ENCODE results near the gene POU5F1. TPM values are rescaled to one million over a fixed set of nuclear protein-coding genes. Genes with fewer than 3 reads are reported as not detected.

Gene POU5F1
- polyA plus RNA-seq, 1 of the 3 experiments (the other 2 are of a cell fraction): not detected

GRCh38 chr6:31158863-31159855, 11.3 kb downstream of the POU5F1 start:
- POLR2A ChIA-PET: no interaction called here
- Histone ChIP-seq H3K4me2 (peak overlapping the region; percentile 91), H3K79me2 (ENCODE audit: insufficient read depth) (peaks cover 9% of the 10 kb centered on the region), H3K27ac (ENCODE audit: low read depth in 2 of 2, low read length in 1 of 2) (no peak overlapping the region), H3K9me3 (no peaks in the 10 kb centered on the region), H3K4me1 (ENCODE audit: control insufficient read depth in 1 of 2, insufficient read depth in 2 of 2, low read depth in 1 of 2, low read length in 1 of 2) (peaks cover 0 to 18% of the 10 kb centered on the region in 2 experiments; a peak in 1 of 4 replicates), H2AFZ (ENCODE audit: low read depth) (peak overlapping the region; percentile 88), H4K20me1 (ENCODE audit: insufficient read depth) (no peaks in the 10 kb centered on the region), H3F3A (replicated peaks; ENCODE audit: insufficient read depth) (no peaks in the 10 kb centered on the region), H3K9me2 (no peaks in the 10 kb centered on the region), H3K9ac (peak overlapping the region; percentile 68; the same call in 1 of the 2 replicates), H3K4me3 (ENCODE audit: low read depth in 2 of 2, low read length in 1 of 2) (peak overlapping the region; percentile 83 to 93), H3K36me3 (replicated peaks in 1 of 2; ENCODE audit: control insufficient read depth in 1 of 2, insufficient read depth in 2 of 2, low read length in 1 of 2) (peaks cover 0 to 2% of the 10 kb centered on the region in 2 experiments), H3K27me3 (ENCODE audit: insufficient read depth) (no peaks in the 10 kb centered on the region)
- TF ChIP-seq RCOR1 (IDR thresholded peaks at IDR 0.05; ENCODE audit: low read length): no peak
- CTCF ChIA-PET: interaction anchor here (0.9 to 2.5 kb wide), 5 partner anchors 21 to 208 kb away, joined by 3 to 10 read pairs (median 5); partner anchors contain the start of gene PSORS1C2
- DNase-seq: peak; percentile 51
- WGBS (ENCODE audit: low lambda C conversion rate): 15% methylated on average over 18 of the region's 35 CpGs

- peaks cover 0 to 2% of the 10 kb centered on the region in 2 experiments for H3K36me3 ChIP-seq (replicated peaks in 1 of 2; ENCODE audit: control insufficient read depth in 1 of 2, insufficient read depth in 2 of 2, low read length in 1 of 2)
- 2% methylated on average over 33 of the region's 65 CpGs for WGBS (ENCODE audit: low lambda C conversion rate)
- POLR2A ChIA-PET: no interaction called here
- CTCF ChIA-PET: interaction anchor here (0.9 to 2.0 kb wide), 4 partner anchors 20 to 71 kb away, joined by 3 to 6 read pairs (median 4); partner anchors contain the start of gene PSORS1C2
- peak within 1 kb of the TSS; percentile 83 to 93 for H3K4me3 ChIP-seq (ENCODE audit: low read depth in 2 of 2, low read length in 1 of 2)
- DNase-seq: peak; percentile 99
- H3K4me2 ChIP-seq: peak within 1 kb of the TSS; percentile 91
- peaks cover 9% of the 10 kb centered on the region for H3K79me2 ChIP-seq (ENCODE audit: insufficient read depth)
- no peaks in the 10 kb centered on the region for H3F3A ChIP-seq (replicated peaks; ENCODE audit: insufficient read depth)
- peak within 1 kb of the TSS; percentile 90 for H2AFZ ChIP-seq (ENCODE audit: low read depth)
- peaks cover 0 to 18% of the 10 kb centered on the region in 2 experiments; a peak in 1 of 4 replicates for H3K4me1 ChIP-seq (ENCODE audit: control insufficient read depth in 1 of 2, insufficient read depth in 2 of 2, low read depth in 1 of 2, low read length in 1 of 2)
- H4K20me1 ChIP-seq (ENCODE audit: insufficient read depth): no peaks in the 10 kb centered on the region
- no peaks in the 10 kb centered on the region for H3K9me2 ChIP-seq
- H3K9me3 ChIP-seq: no peaks in the 10 kb centered on the region
- H3K27me3 ChIP-seq (ENCODE audit: insufficient read depth): no peaks in the 10 kb centered on the region
- H3K27ac ChIP-seq (ENCODE audit: low read depth in 2 of 2, low read length in 1 of 2): peak within 1 kb of the TSS; percentile 28 to 44; a peak in 2 of 4 replicates
- peak within 1 kb of the TSS; percentile 72 for H3K9ac ChIP-seq
- TF ChIP-seq USF2 (IDR thresholded peaks at IDR 0.05; ENCODE audit: borderline replicate concordance, low read depth, low read length): no peak
- TF ChIP-seq TEAD4 (IDR thresholded peaks at IDR 0.05; ENCODE audit: borderline replicate concordance, insufficient read depth): peak; percentile 23; the same call in 1 of the 2 replicates
- TF ChIP-seq SMC3 (IDR thresholded peaks at IDR 0.05; ENCODE audit: low read depth, low read length): no peak
- no peak for TF ChIP-seq FOXJ3 (CRISPR knock-in tag; IDR thresholded peaks at IDR 0.05)
- no peak; the same call in 1 of the 2 replicates for TF ChIP-seq RCOR1 (IDR thresholded peaks at IDR 0.05; ENCODE audit: low read length)
- TF ChIP-seq EZH2phosphoT487 (IDR thresholded peaks at IDR 0.05; ENCODE audit: borderline replicate concordance, low read depth): no peak
- peak; percentile 9; the same call in 1 of the 2 replicates for TF ChIP-seq PBX3 (IDR thresholded peaks at IDR 0.05)
- TF ChIP-seq FOXM1 (IDR thresholded peaks at IDR 0.05; ENCODE audit: low read depth): peak; percentile 57; the same call in 1 of the 2 replicates
- no peak for TF ChIP-seq MEF2A (IDR thresholded peaks at IDR 0.05; ENCODE audit: borderline replicate concordance, low read depth)
- TF ChIP-seq JUND (IDR thresholded peaks at IDR 0.05): no peak
- no peak for TF ChIP-seq RXRA (IDR thresholded peaks at IDR 0.05; ENCODE audit: borderline replicate concordance, low read depth)
- no peak for TF ChIP-seq TCF12 (IDR thresholded peaks at IDR 0.05)
- peak; percentile 97 for TF ChIP-seq SIN3A (IDR thresholded peaks at IDR 0.05; ENCODE audit: borderline replicate concordance, low read depth, low read length)
- no peak for TF ChIP-seq YY1 (IDR thresholded peaks at IDR 0.05; ENCODE audit: low read depth)
- no peak for TF ChIP-seq FOSL2 (IDR thresholded peaks at IDR 0.05; ENCODE audit: borderline replicate concordance, low read depth)
- no peak for TF ChIP-seq RAD21 (IDR thresholded peaks at IDR 0.05; ENCODE audit: low read length)
- peak; percentile 95 for TF ChIP-seq NRF1 (IDR thresholded peaks at IDR 0.05; ENCODE audit: low read depth, low read length)
- TF ChIP-seq RFX5 (IDR thresholded peaks at IDR 0.05; ENCODE audit: low read length): peak; percentile 82
- no peak for TF ChIP-seq REST (IDR thresholded peaks at IDR 0.05; ENCODE audit: low read depth, low read length)
These were observed 12.2 kb downstream of the POU5F1 start, which contains the start of gene TCF19 for GRCh38 chr6:31158140-31158862. Gene TCF19, plus strand, starts transcription at chr6:31158589. Its CDS starts 881 bp downstream, at chr6:31159470.
